GM15510 (cell line): ENCODE results near the gene ATP10D.

Experiments
- POLR2A ChIP-seq: IDR thresholded peaks from 3 replicates; pipeline ENCODE4 v1.6.1; 2011; ENCODE audit warnings: borderline replicate concordance; ENCODE audit not compliant: insufficient read length; ENCODE audit errors: extremely low read depth

Gene ATP10D

DNA sequence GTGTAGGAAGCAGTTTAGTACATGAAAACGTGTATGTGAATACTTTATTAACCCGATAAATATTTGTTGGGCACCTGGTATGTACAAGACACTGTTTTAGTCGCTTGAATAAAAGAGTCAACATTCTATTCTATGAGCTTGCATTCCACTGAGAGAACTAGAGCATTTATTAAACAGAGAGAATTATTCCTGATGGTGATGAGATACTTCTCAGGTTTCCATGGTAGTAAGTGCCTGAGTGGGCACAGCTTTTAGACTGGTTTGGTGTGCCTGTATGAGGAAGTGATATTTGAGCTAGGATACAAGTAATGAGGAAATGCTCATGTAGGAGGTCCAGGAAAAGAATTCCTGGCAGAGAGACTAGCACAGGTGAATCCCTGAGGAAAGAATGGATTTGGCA lies 94.2 kb downstream of the ATP10D start:
- no peak for TF ChIP-seq POLR2A

DNA sequence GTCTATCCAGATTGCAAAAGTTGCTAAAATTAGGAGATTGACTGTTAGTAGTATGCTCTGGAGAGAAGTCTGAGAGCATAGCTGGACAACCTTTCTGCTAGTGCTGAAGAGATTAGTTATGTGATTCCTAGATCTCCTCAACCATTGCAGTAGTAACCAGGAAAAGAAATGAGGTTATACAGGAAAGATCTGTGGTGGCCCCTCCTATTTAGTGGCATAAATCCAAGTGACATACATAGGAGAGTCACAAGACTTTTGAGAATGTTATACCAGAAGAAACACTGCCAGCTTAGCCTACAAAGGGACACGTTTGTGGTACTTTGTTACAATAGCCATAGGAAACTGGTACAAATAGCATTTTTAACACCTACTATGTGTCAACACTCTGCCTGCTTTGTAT lies 105.2 kb downstream of the ATP10D start:
- no peak for TF ChIP-seq POLR2A

DNA sequence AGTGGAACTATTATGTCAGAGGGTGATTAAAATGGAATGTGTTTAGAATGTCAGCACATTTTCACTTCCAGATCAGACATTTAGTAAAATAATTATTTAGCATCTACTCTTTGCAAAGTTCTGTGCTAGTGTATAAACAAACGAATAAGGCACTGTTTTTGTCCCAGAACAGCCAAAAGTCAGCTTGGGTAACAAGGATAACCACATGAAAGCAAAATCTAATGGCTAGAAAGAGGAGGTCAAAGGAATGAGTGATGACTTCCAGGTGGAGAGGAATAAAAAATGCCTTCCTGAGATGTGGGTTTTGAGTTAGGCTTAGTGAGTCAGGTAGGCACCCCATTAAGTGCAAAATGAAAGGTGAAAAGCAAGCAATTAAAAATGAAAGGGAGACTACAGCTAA lies 112.6 kb downstream of the ATP10D start:
- TF ChIP-seq POLR2A, result no peak

DNA sequence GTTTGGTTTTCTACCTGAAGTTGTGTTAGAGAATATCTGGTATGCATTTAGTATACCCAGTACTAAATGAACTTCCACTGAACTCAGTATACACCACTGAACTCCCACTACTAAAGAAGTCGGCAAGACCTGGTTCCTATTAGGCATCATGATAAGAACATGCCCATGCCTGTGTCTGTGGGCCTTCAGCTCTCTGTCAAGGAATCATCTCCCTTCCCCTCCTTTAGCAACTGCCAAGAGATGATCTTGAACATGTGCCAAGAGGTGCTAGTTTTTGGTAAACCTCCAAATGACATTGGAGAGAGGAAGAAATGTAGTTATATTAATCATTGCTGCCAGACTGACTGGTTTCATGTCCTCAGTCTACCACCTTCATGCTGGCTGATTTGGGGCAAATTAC lies 113.2 kb downstream of the ATP10D start:
- no peak for TF ChIP-seq POLR2A

DNA sequence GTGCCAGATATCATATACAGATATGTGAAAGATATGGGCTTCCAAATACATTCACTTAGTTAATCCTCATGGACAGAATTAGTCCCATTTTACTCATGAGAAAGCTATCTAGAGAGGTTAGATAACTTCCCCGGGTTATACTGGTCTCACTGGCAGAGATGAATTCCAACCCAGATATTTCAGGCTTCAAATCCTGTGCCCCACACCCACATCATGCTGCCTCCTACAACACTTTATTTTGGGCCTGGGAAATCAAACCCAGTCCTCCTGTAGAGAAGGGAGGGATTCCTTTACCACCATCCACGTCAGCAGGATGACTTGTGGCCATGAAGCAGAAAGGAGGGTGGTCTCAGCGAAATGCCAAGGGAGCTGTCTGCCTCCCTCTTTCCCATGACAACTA lies 113.8 kb downstream of the ATP10D start:
- TF ChIP-seq POLR2A, result no peak

DNA sequence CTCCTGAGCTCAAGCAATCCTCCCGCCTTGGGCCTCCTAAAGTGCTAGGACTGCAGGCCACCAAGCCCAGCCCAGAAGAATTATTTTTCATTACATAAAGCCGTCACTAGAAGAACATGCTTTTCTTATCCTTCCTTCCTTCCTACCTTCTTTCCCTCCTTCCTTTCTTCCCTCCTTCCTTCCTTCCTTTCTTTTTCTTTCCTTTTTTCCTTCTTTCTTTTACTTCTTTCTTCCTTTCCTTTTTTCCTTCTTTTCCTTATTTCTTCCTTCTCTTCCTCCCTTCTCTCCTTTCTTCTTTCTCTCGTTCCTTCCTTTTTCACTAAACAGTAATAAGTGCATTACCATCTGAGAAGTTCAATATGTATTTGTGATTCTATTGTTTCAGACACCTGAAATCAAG lies 121.4 kb downstream of the ATP10D start:
- TF ChIP-seq POLR2A, result no peak

DNA sequence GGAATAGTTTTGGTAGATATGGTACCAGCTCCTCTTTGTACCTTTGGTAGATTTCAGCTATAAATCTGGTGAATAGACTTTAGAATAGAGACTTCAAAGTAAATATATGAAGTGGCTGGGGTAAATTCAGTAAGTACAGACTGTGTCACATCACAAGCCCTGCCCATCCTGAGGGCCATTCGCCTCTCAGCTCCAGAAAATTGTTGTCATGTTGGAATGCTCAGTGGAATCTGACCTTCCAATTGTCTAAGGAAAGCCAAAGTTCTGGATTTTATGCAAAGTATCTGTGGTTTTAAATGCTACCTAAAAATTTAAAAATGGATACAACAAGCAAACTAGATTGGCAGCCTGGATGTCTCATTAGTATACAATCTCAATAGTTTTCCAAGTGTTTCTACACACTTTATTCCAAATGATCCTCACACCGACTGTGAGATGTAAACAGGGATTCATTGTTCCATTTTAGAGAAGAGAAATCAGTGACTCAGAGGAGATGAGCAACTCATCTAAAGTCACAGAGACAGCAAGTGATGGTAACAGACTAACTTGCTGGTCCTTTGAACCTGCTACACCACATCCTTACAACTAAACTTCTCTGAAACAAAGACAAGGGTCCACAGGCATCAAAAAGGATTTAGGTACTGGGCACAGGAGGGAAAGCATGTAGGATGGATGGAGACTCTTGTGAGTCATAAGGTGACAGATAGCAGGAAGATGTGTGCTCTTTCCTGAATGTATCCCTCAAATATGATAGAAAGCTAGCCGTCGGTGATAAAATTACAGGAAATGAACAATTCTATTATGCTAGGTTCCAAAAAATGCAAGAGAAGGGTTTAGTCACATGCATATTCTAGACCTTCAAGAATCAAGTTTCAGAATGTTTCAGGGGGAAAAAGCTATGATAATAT lies 127.3 kb downstream of the ATP10D start:
- TF ChIP-seq POLR2A, result no peak

DNA sequence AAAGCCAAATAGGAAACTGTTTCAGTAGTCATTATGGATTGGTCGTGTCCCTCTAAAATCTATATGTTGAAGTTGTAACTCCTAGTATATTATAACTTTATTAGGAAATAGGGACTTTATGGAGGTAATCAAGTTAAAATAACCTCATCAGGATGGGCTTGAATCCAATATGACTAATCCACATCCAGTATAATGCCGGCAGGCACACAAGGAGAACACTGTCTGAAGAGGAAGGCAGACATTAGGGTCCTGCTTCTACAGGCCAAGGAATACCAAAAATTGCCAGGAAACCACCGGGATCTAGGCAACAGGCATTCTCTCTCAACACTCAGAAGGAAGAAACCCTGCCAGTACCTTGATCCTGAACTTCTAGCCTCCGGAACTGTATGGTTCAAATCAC lies 130.3 kb downstream of the ATP10D start:
- TF ChIP-seq POLR2A, result no peak

DNA sequence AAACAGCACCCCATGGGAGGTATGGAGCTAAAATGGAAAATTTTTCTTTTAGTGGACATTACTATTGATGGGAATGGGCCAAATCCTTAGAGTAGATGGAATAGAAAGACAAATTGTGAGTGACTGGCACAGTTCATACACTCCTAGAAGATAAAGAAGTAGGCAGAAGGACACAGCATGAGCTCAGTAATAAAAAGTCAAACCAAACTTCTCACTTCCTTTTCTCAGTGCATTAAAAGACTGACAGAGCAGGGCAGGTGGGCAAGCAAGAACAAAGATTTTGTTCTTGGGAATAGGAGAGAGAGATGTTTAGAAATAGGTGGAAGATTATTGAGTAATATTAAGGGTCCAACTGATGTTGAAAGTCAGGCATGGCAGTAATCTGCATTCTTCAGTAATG lies 132.5 kb downstream of the ATP10D start:
- TF ChIP-seq POLR2A, result no peak

DNA sequence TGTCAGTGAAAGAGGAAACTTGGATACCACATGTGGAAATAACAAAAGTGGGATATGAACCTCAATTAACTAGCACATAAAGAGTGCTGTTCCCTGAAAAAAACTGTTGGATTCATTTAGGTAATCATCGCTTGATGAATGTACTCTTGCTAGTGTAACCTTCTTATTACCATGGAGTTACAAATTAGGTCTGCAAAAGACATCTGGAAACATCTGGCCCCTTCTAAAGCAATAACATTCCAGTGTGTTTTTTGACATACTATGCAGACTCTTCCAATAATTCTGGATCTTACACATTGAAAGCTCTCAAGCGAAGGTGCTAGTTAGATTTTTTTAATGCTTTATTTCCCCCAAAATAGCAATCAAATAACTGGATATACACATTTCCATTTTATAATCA lies 134.6 kb downstream of the ATP10D start:
- TF ChIP-seq POLR2A, result no peak

DNA sequence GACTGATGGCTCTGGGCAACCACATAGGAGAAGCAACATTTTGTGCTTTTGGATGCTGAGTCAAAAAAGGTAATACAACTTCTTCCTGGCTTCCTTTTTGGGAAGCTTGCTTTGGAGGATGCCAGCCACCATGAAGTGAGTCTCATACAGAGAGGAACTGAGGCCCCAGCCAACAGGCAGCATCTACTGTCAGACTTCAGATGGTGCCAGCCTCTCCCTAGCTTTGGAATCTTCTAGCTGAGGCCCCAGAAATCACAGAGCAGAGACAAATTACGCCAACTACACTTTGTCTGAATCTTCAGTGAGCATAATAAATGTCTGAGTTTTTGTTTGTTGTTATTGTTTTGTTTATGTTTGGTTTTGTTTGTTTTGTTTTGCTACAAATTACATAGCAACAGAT lies 136.1 kb downstream of the ATP10D start:
- TF ChIP-seq POLR2A, result no peak

DNA sequence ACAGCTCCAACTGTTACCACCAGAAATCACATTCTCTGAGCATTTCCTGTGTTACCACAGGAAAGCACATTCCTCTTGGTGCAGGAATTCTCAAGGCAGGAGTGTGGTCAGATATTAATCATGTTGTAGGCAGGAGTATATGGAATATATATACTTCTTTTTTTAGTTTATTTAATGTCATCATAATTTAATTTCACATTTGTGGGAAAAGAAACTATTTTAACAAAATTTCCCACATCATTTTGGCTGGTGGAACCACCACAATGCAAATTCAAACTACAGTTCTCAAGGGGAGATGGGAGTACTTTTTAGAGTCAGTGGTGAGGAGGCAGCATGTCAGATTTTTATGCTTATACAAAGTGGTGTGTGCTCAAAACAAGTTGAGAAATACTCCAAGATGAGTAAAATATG lies 139.0 kb downstream of the ATP10D start:
- TF ChIP-seq POLR2A, result no peak

DNA sequence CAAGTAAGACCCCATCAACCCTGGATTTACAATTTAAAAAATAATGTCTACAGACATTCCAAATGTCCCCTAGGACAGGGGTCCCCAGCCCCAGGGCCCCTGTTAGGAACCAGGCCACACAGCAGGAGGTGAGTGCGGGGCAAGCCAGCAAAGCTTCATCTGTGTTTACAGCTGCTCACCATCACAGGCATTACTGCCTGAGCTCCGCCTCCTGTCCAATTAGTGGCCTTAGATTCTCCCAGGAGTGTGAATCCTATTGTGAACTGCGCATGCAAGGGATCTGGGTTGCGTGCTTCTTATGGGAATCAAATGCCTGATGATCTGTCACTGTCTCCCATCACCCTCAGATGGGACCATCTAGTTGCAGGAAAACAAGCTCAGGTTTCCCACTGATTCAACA lies 146.1 kb downstream of the ATP10D start:
- TF ChIP-seq POLR2A, result no peak

DNA sequence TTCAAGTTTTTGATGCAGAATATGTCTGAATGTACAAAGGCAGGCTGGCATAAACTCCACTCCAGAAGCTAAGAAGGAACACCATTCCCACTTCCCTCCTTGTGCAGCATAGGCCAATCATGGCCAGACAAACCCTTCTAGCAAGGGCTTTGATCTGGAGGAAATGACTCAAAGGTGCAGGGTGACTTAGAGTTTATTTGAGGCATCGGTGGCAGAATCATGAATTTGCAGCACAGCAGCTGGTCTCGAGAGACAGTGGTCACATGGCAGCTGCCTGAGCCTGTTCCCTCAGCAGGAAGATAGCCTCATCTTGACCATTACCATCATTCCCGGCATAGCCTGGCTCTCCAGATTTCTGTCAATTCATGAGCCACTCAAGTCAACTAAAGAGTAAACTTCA lies 154.5 kb downstream of the ATP10D start:
- TF ChIP-seq POLR2A, result no peak

DNA sequence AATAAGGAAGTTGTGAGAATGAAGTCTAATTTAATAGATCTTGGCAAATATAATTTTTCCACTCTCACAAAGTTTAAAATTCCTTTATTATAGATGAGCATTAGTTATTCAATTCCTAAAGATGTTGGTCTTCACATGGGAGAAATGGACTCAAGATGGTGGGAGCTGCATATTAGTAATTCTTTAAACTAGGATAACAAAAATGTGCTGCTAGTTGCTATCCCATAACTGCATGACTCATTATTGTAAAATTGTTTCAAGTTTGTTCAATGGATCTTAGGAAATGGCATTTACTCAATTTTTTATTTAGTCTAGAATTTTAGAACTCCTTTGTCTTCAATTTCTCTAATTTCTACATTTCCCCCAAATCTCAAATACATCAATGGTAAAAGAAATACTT lies 155.8 kb downstream of the ATP10D start:
- no peak for TF ChIP-seq POLR2A

DNA sequence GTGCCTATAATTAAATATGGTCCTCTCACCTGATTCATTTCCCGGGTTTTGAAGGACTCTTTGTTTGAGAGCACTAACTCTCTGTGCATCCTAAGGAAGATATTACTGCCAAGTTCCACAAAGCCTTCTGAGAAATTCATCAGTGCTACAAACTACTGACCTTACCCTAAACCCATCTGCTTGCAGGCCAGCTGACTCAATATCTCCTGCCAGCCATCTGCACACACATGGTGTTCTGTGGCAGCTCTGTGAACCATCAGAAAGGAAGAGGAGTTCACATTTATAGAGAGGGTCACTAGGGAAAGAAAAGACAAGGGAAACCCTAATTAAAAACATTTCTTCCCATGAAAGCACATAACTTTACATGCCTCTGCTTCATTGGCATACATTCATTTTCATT lies 156.7 kb downstream of the ATP10D start:
- TF ChIP-seq POLR2A, result no peak
